ENCODE results near the gene SP3. TPM values are rescaled to one million over a fixed set of nuclear protein-coding genes. Genes with fewer than 3 reads are reported as not detected.

The SP3 gene
- total RNA-seq, 1 donor from 2014 or later = 41.2 TPM

- H3K4me3 ChIP-seq (ENCODE audit: low read depth, low read length) = no peak overlapping the region
- TF ChIP-seq CTCF (conservative IDR thresholded peaks at IDR 0.05; ENCODE audit: low read depth, low read length) = no peak
- no peak for DNase-seq (ENCODE audit: low read depth)
Observed at GRCh38 chr2:173989884-173990215, 24.7 kb upstream of the SP3 start.

GRCh38 chr2:173989160-173989883, 24.1 kb upstream of the SP3 start:
- no peak for TF ChIP-seq CTCF (conservative IDR thresholded peaks at IDR 0.05; ENCODE audit: low read depth, low read length)
- H3K4me3 ChIP-seq (ENCODE audit: low read depth, low read length) = no peak overlapping the region
- DNase-seq (ENCODE audit: low read depth) = no peak

- no peak for DNase-seq (ENCODE audit: low read depth)
- no peak overlapping the region for H3K4me3 ChIP-seq (ENCODE audit: low read depth, low read length)
- no peak for TF ChIP-seq CTCF (conservative IDR thresholded peaks at IDR 0.05; ENCODE audit: low read depth, low read length)
Observed at GRCh38 chr2:173986805-173987204, 21.6 kb upstream of the SP3 start.

GRCh38 chr2:173985605-173985992, 20.4 kb upstream of the SP3 start:
- no peak for DNase-seq (ENCODE audit: low read depth)
- H3K4me3 ChIP-seq (ENCODE audit: low read depth, low read length) = no peak overlapping the region
- no peak for TF ChIP-seq CTCF (conservative IDR thresholded peaks at IDR 0.05; ENCODE audit: low read depth, low read length)

- no peak overlapping the region for H3K4me3 ChIP-seq (ENCODE audit: low read depth, low read length)
- no peak for DNase-seq (ENCODE audit: low read depth)
- no peak for TF ChIP-seq CTCF (conservative IDR thresholded peaks at IDR 0.05; ENCODE audit: low read depth, low read length)
Observed at GRCh38 chr2:173984866-173985604, 19.9 kb upstream of the SP3 start.

GRCh38 chr2:173983391-173983871, 18.3 kb upstream of the SP3 start:
- no peak for DNase-seq (ENCODE audit: low read depth)
- H3K4me3 ChIP-seq (ENCODE audit: low read depth, low read length) = no peak overlapping the region
- TF ChIP-seq CTCF (conservative IDR thresholded peaks at IDR 0.05; ENCODE audit: low read depth, low read length) = no peak

Measured in epithelial cell of proximal tubule (primary cell).